CD8-positive, alpha-beta T cell (primary cell): ENCODE measurements around the gene IZUMO1R. TPM values are rescaled to one million over a fixed set of nuclear protein-coding genes. Genes with fewer than 3 reads are reported as not detected.

Experiments
- total RNA-seq, 46 experiments: library from RNA in 2 of 46; stranded (reverse) in 2 of 46; gene quantifications; one replicate each; pipeline ENCODE4 v1.2.3 and lab custom pipeline; 2021 to 2026

The IZUMO1R gene
- total RNA-seq, 2 experiments from 2014 or later = not detected

Other genes starting within 250 kb of the IZUMO1R start
- gene PANX1, start 175.7 kb upstream of the IZUMO1R start, total RNA-seq = 1 to 10 TPM; 8.3 to 9.3 TPM
- under 1 TPM in 1 of 2 experiments, not detected in 1; 0.11 TPM for gene GPR83, start 96.8 kb downstream of the IZUMO1R start, total RNA-seq
- 10 to 100 TPM; 12.3 to 14.7 TPM for gene MRE11, start 189.3 kb downstream of the IZUMO1R start, total RNA-seq
- 10 to 100 TPM; 45.6 to 50.9 TPM for gene ANKRD49, start 189.4 kb downstream of the IZUMO1R start, total RNA-seq
- gene C11orf97, start 207.9 kb downstream of the IZUMO1R start, total RNA-seq = not detected
- 1 to 10 TPM; 4.7 to 5.2 TPM for gene FUT4, start 239.3 kb downstream of the IZUMO1R start, total RNA-seq